Mammary epithelial cell (primary cell): ENCODE measurements around the gene SMARCA2.

ENCODE experiments used
- EZH2 ChIP-seq: IDR thresholded peaks from 2 replicates; pipeline ENCODE4 v1.6.1; 2012; ENCODE audit warnings: low read length, inconsistent platforms, borderline replicate concordance
- TF ChIP-seq, protein P1 (sequence below), 2 donors: IDR thresholded peaks in 1 of 2; conservative IDR thresholded peaks in 1 of 2; 2 replicates each; pipeline ENCODE4 v1.5.1; 2011 to 2012; ENCODE audit warnings: inconsistent platforms in 2 of 2, low read length in 2 of 2, mild to moderate bottlenecking in 2 of 2, control low read depth in 1 of 2, low read depth in 1 of 2; ENCODE audit not compliant: insufficient read depth in 1 of 2; ENCODE audit errors: extremely low read depth in 1 of 2

- TF ChIP-seq, protein P1, sequence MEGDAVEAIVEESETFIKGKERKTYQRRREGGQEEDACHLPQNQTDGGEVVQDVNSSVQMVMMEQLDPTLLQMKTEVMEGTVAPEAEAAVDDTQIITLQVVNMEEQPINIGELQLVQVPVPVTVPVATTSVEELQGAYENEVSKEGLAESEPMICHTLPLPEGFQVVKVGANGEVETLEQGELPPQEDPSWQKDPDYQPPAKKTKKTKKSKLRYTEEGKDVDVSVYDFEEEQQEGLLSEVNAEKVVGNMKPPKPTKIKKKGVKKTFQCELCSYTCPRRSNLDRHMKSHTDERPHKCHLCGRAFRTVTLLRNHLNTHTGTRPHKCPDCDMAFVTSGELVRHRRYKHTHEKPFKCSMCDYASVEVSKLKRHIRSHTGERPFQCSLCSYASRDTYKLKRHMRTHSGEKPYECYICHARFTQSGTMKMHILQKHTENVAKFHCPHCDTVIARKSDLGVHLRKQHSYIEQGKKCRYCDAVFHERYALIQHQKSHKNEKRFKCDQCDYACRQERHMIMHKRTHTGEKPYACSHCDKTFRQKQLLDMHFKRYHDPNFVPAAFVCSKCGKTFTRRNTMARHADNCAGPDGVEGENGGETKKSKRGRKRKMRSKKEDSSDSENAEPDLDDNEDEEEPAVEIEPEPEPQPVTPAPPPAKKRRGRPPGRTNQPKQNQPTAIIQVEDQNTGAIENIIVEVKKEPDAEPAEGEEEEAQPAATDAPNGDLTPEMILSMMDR (conservative IDR thresholded peaks at IDR 0.05 in 1 of 2, IDR thresholded peaks at IDR 0.05 in 1 of 2; ENCODE audit: extremely low read depth in 1 of 2, insufficient read depth in 1 of 2, low read depth in 1 of 2, low read length in 2 of 2): no peak
- TF ChIP-seq EZH2: no peak
Measured at GRCh38 chr9:2150338-2150737, 135.2 kb downstream of the SMARCA2 start.
